A549 (cell line): Measurements from ENCODE around the gene TBC1D22A. TPM values are rescaled to one million over a fixed set of nuclear protein-coding genes. Genes with fewer than 3 reads are reported as not detected.

ENCODE experiments used
- ATAC-seq, 2 experiments: fragments of 200-7000 bp in 1 of 2; fragments of >200 bp in 1 of 2; cut with Nextera tagmentation in 1 of 2; cut with Tn5 transposase in 1 of 2; 3 replicates each; pipeline versions ENCODE4 v1.8.0 to v1.9.1; 2018 to 2020; ENCODE audit warnings: mild to moderate bottlenecking in 1 of 2, moderate library complexity in 1 of 2
- CTCF ChIA-PET: fragments of 300-600 bp; sonication (Branson Sonifier 250); formaldehyde crosslinking; extraction: SDS; loops from one replicate; lab custom pipeline; 2021; ENCODE audit warnings: antibody characterized with exemption, inconsistent platforms; lab: Yijun Ruan, JAX
- POLR2A ChIA-PET: fragments of 350-600 bp; formaldehyde crosslinking; extraction: SDS; loops from one replicate; lab custom pipeline; 2021; ENCODE audit warnings: antibody characterized with exemption, inconsistent platforms; lab: Yijun Ruan, JAX
- DNase-seq, 2 experiments: peaks; one replicate each; pipeline versions ENCODE4 v3.0.0 to v3.0.0-alpha.2; 2011 to 2016; ENCODE audit warnings: low read depth in 1 of 2, low spot score in 1 of 2
- FAIRE-seq: peaks from 2 replicates; lab custom pipeline; 2011; peaks lifted over from hg19 to GRCh38; lab: Jason Lieb, UNC
- H3K27ac ChIP-seq, 2 experiments: fragments of >200 bp; sonication (Bioruptor Twin); formaldehyde crosslinking; 3 replicates each; pipeline ENCODE4 v1.5.1; 2016 to 2017
- H3K4me1 ChIP-seq: fragments of >200 bp; sonication (Bioruptor Twin); formaldehyde crosslinking; 3 replicates; pipeline ENCODE4 v1.6.1; 2016
- H3K4me2 ChIP-seq: fragments of >200 bp; sonication (Bioruptor Twin); formaldehyde crosslinking; 3 replicates; pipeline ENCODE4 v1.6.1; 2016
- H3K4me3 ChIP-seq: fragments of >200 bp; sonication (Bioruptor Twin); formaldehyde crosslinking; 3 replicates; pipeline ENCODE4 v1.5.1; 2016
- H3K9me3 ChIP-seq: fragments of >200 bp; sonication (Bioruptor Twin); formaldehyde crosslinking; 3 replicates; pipeline ENCODE4 v1.6.1; 2016
- BCL3 ChIP-seq: fragments of >200 bp; sonication (Bioruptor Twin); formaldehyde crosslinking; IDR thresholded peaks from 3 replicates; pipeline ENCODE4 v1.6.1; 2016
- BHLHE40 ChIP-seq: IDR thresholded peaks from 2 replicates; pipeline ENCODE4 v1.6.1; 2012; ENCODE audit warnings: low read depth, low read length, inconsistent platforms
- CEBPB ChIP-seq, 2 experiments: fragments of >200 bp in 1 of 2; sonication (Bioruptor Twin) in 1 of 2; formaldehyde crosslinking in 1 of 2; IDR thresholded peaks; 2 replicates each; pipeline ENCODE4 v1.6.1; 2012 to 2016
- EHF ChIP-seq: fragments of 250-450 bp; sonication (Bioruptor Pico); IDR thresholded peaks from 2 replicates; pipeline ENCODE4 v1.5.0; 2020; ENCODE audit warnings: mild to moderate bottlenecking
- EHMT2 ChIP-seq: fragments of 200-600 bp; sonication (generic); IDR thresholded peaks from 2 replicates; pipeline ENCODE4 v1.6.1; 2016; ENCODE audit warnings: antibody characterized with exemption, low read depth, mild to moderate bottlenecking, moderate library complexity
- EP300 ChIP-seq, 2 experiments: fragments of >200 bp; sonication (Bioruptor Twin); formaldehyde crosslinking; IDR thresholded peaks; 2 replicates in 1 of 2; 3 replicates in 1 of 2; pipeline ENCODE4 v1.6.1; 2016 to 2017
- FOXS1 ChIP-seq: fragments of 250-450 bp; sonication (Bioruptor Pico); IDR thresholded peaks from 2 replicates; pipeline ENCODE4 v1.5.0; 2020; ENCODE audit warnings: mild to moderate bottlenecking, moderate library complexity
- GATA3 ChIP-seq: IDR thresholded peaks from 2 replicates; pipeline ENCODE4 v1.6.1; 2012; ENCODE audit warnings: borderline replicate concordance
- HEYL ChIP-seq: fragments of 250-450 bp; sonication (Bioruptor Pico); IDR thresholded peaks from 2 replicates; pipeline ENCODE4 v1.8.0; 2021; ENCODE audit warnings: mild to moderate bottlenecking, moderate library complexity
- HOXA7 ChIP-seq: fragments of 250-450 bp; sonication (Bioruptor Pico); IDR thresholded peaks from 2 replicates; pipeline ENCODE4 v1.5.0; 2020; ENCODE audit warnings: mild to moderate bottlenecking, moderate library complexity
- HOXB13 ChIP-seq: fragments of 250-450 bp; sonication (Bioruptor Pico); IDR thresholded peaks from 2 replicates; pipeline ENCODE4 v1.5.0; 2020; ENCODE audit warnings: low read depth, mild to moderate bottlenecking, moderate library complexity
- HOXB5 ChIP-seq: fragments of 250-450 bp; sonication (Bioruptor Pico); IDR thresholded peaks from 2 replicates; pipeline ENCODE4 v1.5.0; 2020; ENCODE audit warnings: mild to moderate bottlenecking, moderate library complexity
- JUN ChIP-seq, 2 experiments: fragments of >200 bp; sonication (Bioruptor Twin); formaldehyde crosslinking; IDR thresholded peaks; 2 replicates in 1 of 2; 3 replicates in 1 of 2; pipeline ENCODE4 v1.6.1; 2016 to 2017
- KDM1A ChIP-seq: fragments of 200-600 bp; sonication (generic); IDR thresholded peaks from 2 replicates; pipeline ENCODE4 v1.6.1; 2016; ENCODE audit warnings: low read depth, mild to moderate bottlenecking
- MAFK ChIP-seq: fragments of 450-650 bp; IDR thresholded peaks from 2 replicates; pipeline ENCODE4 v1.6.1; 2014; ENCODE audit not compliant: partially characterized antibody
- MAZ ChIP-seq: fragments of 150-350 bp; IDR thresholded peaks from 2 replicates; pipeline ENCODE4 v1.6.1; 2014; ENCODE audit warnings: antibody characterized with exemption, low read depth, low read length, borderline replicate concordance
- NR3C1 ChIP-seq: fragments of >200 bp; sonication (Bioruptor Twin); formaldehyde crosslinking; IDR thresholded peaks from 3 replicates; pipeline ENCODE4 v1.6.1; 2017
- PHF8 ChIP-seq: fragments of 200-600 bp; sonication (generic); IDR thresholded peaks from 2 replicates; pipeline ENCODE4 v1.6.1; 2016; ENCODE audit warnings: low read depth, mild to moderate bottlenecking, antibody characterized with exemption, moderate library complexity, borderline replicate concordance
- POLR2A ChIP-seq: IDR thresholded peaks from 2 replicates; pipeline ENCODE4 v1.6.1; 2012; ENCODE audit warnings: mild to moderate bottlenecking, low read length
- POLR2AphosphoS2 ChIP-seq: conservative IDR thresholded peaks from 2 replicates; pipeline ENCODE4 v1.6.1; 2012; ENCODE audit warnings: low read length, improper control_type of control experiment, inconsistent platforms
- RARB ChIP-seq: fragments of 250-450 bp; sonication (Bioruptor Pico); IDR thresholded peaks from 2 replicates; pipeline ENCODE4 v1.8.0; 2021; ENCODE audit warnings: mild to moderate bottlenecking, moderate library complexity
- RCOR1 ChIP-seq: fragments of 150-350 bp; IDR thresholded peaks from 2 replicates; pipeline ENCODE4 v1.6.1; 2014; ENCODE audit warnings: antibody characterized with exemption, low read length, low read depth
- RFX5 ChIP-seq: fragments of 450-650 bp; IDR thresholded peaks from 2 replicates; pipeline ENCODE4 v1.7.1; 2014; ENCODE audit warnings: antibody characterized with exemption, mild to moderate bottlenecking, moderate library complexity
- RNF2 ChIP-seq: fragments of 200-600 bp; sonication (generic); IDR thresholded peaks from 2 replicates; pipeline ENCODE4 v1.6.1; 2016; ENCODE audit warnings: low read depth, mild to moderate bottlenecking, antibody characterized with exemption, moderate library complexity, borderline replicate concordance
- TFCP2L1 ChIP-seq: fragments of 250-450 bp; sonication (Bioruptor Pico); IDR thresholded peaks from 2 replicates; pipeline ENCODE4 v1.5.0; 2021; ENCODE audit warnings: mild to moderate bottlenecking
- TP53 ChIP-seq: fragments of 250-450 bp; sonication (Bioruptor Pico); IDR thresholded peaks from 2 replicates; pipeline ENCODE4 v1.5.0; 2021; ENCODE audit warnings: mild to moderate bottlenecking, moderate library complexity
- ZFP36 ChIP-seq: fragments of 450-650 bp; IDR thresholded peaks from 2 replicates; pipeline ENCODE4 v1.6.1; 2014; ENCODE audit warnings: borderline replicate concordance; ENCODE audit not compliant: partially characterized antibody
- ZNF302 ChIP-seq: fragments of 250-450 bp; sonication (Bioruptor Pico); IDR thresholded peaks from 2 replicates; pipeline ENCODE4 v1.9.0; 2021; ENCODE audit warnings: inconsistent platforms, mild to moderate bottlenecking, moderate library complexity
- WGBS: methylation state at CpG from one replicate; pipeline ENCODE4 v1.1.6; 2017; ENCODE audit errors: missing lambda C conversion rate; 5-methylcytosine and 5-hydroxymethylcytosine counted together
- polyA plus RNA-seq, 4 experiments: library from polyadenylated mRNA; depleted of rRNA in 3 of 4; stranded (reverse); fragments of >200 nt; fragmentation: RNase III in 1 of 4; extraction: RNeasy Plus Mini Kit Qiagen cat#74134 plus additional on column Dnase treatment in 1 of 4; gene quantifications; 2 replicates in 3 of 4; 3 replicates in 1 of 4; pipeline ENCODE4 v1.2.3, GENCODE V29; 2011 to 2017
- TF ChIP-seq, protein P1 (sequence below): fragments of 450-650 bp; IDR thresholded peaks from 2 replicates; pipeline ENCODE4 v1.6.1; 2014; ENCODE audit warnings: antibody characterized with exemption
- TF ChIP-seq, protein P2 (sequence below): fragments of 200-600 bp; sonication (generic); IDR thresholded peaks from 2 replicates; pipeline ENCODE4 v1.6.1; 2016; ENCODE audit warnings: antibody characterized with exemption, mild to moderate bottlenecking, moderate library complexity

Gene TBC1D22A
- polyA plus RNA-seq, 2 of the 4 experiments (the other 2 are of a cell fraction), result 8.9 to 10.8 TPM

GRCh38 chr22:47102081-47102480, 339.6 kb downstream of the TBC1D22A start (continued):
- TF ChIP-seq, protein P1, sequence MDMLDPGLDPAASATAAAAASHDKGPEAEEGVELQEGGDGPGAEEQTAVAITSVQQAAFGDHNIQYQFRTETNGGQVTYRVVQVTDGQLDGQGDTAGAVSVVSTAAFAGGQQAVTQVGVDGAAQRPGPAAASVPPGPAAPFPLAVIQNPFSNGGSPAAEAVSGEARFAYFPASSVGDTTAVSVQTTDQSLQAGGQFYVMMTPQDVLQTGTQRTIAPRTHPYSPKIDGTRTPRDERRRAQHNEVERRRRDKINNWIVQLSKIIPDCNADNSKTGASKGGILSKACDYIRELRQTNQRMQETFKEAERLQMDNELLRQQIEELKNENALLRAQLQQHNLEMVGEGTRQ, result no peak
- no peak for TF ChIP-seq CEBPB (IDR thresholded peaks at IDR 0.05)

- ChIA-PET CTCF (no interaction called here), POLR2A (no interaction called here)
- WGBS, result 42% methylated on average over 2 of the region's 2 CpGs
- peak overlapping the region; percentile 36; the same call in 2 of the 3 replicates for H3K4me2 ChIP-seq
- FAIRE-seq (no peak), ATAC-seq (peak in 1 of 2 experiments; percentile 35; a peak in 1 of 6 replicates), DNase-seq (peak in 1 of 2 experiments; percentile 10)
- no peak overlapping the region for H3K4me3 ChIP-seq
- peaks cover 16% of the 10 kb centered on the region for H3K4me1 ChIP-seq
- TF ChIP-seq, protein P2, sequence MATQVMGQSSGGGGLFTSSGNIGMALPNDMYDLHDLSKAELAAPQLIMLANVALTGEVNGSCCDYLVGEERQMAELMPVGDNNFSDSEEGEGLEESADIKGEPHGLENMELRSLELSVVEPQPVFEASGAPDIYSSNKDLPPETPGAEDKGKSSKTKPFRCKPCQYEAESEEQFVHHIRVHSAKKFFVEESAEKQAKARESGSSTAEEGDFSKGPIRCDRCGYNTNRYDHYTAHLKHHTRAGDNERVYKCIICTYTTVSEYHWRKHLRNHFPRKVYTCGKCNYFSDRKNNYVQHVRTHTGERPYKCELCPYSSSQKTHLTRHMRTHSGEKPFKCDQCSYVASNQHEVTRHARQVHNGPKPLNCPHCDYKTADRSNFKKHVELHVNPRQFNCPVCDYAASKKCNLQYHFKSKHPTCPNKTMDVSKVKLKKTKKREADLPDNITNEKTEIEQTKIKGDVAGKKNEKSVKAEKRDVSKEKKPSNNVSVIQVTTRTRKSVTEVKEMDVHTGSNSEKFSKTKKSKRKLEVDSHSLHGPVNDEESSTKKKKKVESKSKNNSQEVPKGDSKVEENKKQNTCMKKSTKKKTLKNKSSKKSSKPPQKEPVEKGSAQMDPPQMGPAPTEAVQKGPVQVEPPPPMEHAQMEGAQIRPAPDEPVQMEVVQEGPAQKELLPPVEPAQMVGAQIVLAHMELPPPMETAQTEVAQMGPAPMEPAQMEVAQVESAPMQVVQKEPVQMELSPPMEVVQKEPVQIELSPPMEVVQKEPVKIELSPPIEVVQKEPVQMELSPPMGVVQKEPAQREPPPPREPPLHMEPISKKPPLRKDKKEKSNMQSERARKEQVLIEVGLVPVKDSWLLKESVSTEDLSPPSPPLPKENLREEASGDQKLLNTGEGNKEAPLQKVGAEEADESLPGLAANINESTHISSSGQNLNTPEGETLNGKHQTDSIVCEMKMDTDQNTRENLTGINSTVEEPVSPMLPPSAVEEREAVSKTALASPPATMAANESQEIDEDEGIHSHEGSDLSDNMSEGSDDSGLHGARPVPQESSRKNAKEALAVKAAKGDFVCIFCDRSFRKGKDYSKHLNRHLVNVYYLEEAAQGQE, result no peak
- TF ChIP-seq KDM1A (no peak), PHF8 (no peak), RNF2 (no peak), RCOR1 (no peak), FOXS1 (CRISPR knock-in tag) (no peak), TFCP2L1 (CRISPR knock-in tag) (no peak), MAZ (no peak), EHF (CRISPR knock-in tag) (no peak), POLR2AphosphoS2 (no peak), RFX5 (no peak), NR3C1 (no peak), MAFK (no peak), POLR2A (no peak)
- H3K27ac ChIP-seq, result no peak overlapping the region
- H3K9me3 ChIP-seq, result no peaks in the 10 kb centered on the region
Observed at GRCh38 chr22:47102648-47103047, 340.2 kb downstream of the TBC1D22A start.

DNA sequence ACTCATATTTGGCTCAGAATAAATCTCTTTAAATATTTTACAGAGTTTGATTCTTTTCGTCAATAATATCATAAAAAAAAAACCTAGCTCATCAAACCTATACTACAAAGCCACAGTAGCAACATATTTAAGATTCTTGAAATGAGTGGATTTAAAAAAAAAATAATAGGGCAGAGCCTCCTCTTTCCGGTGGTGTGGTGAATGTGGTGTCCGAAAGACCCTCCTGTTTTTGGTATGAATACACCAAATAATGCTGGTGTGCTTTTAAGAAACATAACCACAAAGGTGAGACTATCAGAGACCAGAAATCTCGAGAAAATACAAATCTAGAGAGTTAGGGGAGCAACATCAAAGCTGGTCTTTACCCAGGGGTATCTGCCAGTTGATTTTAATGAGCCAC, 342.6 kb downstream of the TBC1D22A start:
- Histone ChIP-seq H3K27ac (no peak overlapping the region), H3K4me1 (peaks cover 16% of the 10 kb centered on the region), H3K9me3 (no peaks in the 10 kb centered on the region), H3K4me2 (no peak overlapping the region), H3K4me3 (no peak overlapping the region)
- ChIA-PET POLR2A (no interaction called here), CTCF (no interaction called here)
- FAIRE-seq, result no peak
- WGBS, result 89% methylated on average over 4 of the region's 4 CpGs
- ATAC-seq, result no peak
- no peak for DNase-seq
- TF ChIP-seq NR3C1 (no peak), ZFP36 (no peak), HEYL (CRISPR knock-in tag) (no peak), HOXB13 (no peak), JUN (IDR thresholded peaks at IDR 0.05) (no peak), TP53 (CRISPR knock-in tag) (no peak), BHLHE40 (no peak), ZNF302 (no peak), HOXB5 (CRISPR knock-in tag) (no peak), HOXA7 (CRISPR knock-in tag) (no peak), RARB (CRISPR knock-in tag) (no peak), EHMT2 (no peak), EP300 (IDR thresholded peaks at IDR 0.05) (no peak), GATA3 (no peak), BCL3 (no peak), PHF8 (no peak)
- TF ChIP-seq, protein P2, result no peak
